GM18861 (cell line): ENCODE measurements around the gene COG3.
"Not testable (repeated sequence)": the region's sequence is repeated elsewhere in the genome, so short reads cannot be mapped to it uniquely, and the experiment has no call there.

ENCODE experiments used
- ATAC-seq: cut with Tn5 transposase; IDR thresholded peaks from one replicate; pipeline ENCODE4 v1.9.1; 2021; ENCODE audit not compliant: unreplicated experiment

The COG3 gene

GRCh38 chr13:45464687-45465453, at the start of gene COG3:
COG3 (plus strand) TSS chr13:45464939; CDS start chr13:45465037, 98 bp downstream.
- peak; percentile 91 for ATAC-seq

GRCh38 chr13:45415112-45415511, 49.6 kb upstream of the COG3 start:
- ATAC-seq, result no peak

GRCh38 chr13:45416516-45417128, 48.1 kb upstream of the COG3 start:
- ATAC-seq, result no peak

- peak; percentile 74 for ATAC-seq
These were observed 46.8 kb upstream of the COG3 start, which contains the start of gene SLC25A30 for GRCh38 chr13:45417790-45418534. SLC25A30 (minus strand) TSS chr13:45418373; CDS start chr13:45411425, 6,948 bp downstream.

- not testable (repeated sequence) for ATAC-seq
These were observed 45.4 kb upstream of the COG3 start for GRCh38 chr13:45419389-45419788.

DNA sequence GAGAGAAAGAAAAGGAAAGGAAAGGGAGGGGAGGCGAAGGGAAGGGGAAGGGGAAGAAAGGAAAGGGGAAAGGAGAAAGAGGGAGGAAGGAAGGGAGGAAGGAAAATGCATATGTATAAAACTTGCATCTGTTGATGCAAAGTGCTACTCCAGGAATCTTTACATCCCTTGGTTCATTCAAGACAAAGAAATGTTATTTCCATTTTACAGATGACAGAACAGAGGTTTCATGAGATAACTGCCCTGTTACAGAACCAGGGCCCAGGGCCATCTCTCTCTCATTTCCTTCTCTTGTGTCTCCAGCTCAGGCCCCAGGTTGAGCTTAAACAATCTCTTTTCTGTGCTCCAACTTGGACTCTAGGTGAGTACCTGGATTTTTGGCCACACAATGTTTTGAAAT, 44.8 kb upstream of the COG3 start:
- ATAC-seq, result no peak

GRCh38 chr13:45422731-45423292, 41.9 kb upstream of the COG3 start:
- ATAC-seq, result no peak

DNA sequence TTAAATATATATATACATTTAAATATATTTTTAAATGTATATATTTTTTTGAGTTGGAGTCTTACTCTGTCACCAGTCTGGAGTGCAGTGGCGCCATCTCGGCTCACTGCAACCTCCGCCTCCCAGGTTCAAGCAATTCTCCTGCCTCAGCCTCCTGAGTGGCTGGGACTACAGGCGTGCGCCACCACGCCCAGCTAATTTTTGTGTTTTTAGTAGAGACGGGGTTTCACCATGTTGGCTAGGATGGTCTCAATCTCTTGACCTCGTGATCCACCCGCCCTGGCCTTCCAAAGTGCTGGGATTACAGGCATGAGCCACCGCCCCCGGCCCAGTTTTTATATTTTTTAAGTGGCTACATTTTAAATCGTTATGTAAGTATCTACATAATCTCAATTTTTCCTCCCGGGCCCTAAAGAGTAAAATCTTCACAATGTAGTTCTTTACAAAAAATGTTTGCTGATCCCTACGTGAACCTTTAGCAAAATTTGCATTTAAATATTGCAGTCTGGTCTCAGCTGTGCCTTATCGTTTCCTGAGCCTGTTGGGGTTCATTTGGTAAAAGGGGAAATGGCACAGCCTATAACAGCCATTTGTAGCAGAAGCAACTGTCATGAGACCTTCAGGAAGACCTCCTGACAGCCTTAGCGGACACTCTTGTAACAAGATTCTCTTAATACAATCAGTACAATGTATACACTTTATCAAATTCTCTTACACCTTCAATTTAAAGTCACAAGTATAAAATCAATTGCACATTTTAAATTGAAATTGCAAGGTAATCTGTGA, 38.5 kb upstream of the COG3 start:
- not testable (repeated sequence) for ATAC-seq

DNA sequence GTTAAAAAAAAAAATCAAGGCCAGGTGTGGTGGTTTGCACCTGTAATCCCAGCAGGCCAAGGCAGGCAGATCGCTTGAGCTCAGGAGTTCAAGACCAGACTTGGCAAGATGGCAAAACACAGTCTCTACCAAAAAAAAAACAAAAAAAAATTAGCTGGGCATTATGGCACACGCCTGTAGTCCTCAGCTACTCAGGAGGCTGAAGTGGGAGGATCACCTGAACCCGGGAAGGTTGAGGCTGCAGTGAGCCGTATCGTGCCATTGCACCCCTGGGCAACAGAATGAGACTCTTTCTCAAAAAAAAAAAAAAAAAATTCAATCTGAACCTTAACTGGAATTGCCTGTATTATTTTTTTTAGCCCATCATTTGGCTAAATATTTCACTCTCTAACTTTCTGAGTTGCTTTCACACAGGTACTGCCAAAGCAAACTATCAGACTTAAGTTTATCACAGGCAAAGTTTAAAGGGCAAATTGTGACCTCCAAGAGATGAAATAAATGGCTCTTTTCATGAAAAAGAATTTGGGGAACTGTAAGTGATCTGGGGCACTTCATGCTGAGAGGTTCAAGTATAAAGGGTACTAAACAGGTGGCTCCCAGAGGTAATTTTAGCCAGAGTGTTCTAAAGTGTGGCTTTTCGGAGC, 31.9 kb upstream of the COG3 start:
- ATAC-seq, result no peak

DNA sequence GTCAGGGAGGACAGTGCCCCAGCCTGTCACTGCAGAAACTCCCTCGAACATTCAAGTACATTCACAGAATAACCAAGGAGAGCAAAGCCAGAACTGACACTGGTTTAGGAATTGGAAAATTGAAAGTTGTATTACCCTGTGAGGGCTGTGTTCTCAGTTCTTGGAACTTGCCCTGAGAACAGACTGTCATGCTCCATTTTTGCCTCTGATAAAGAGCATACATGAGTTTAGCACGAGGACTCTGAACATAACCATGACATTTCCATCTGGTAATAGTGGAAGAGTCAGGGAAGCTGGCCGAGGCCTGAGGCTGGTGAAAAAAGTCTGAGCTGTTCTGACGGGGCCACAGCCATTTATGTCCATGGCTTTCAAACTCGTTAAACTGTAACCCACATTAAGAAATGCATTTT, 31.4 kb upstream of the COG3 start:
- ATAC-seq, result no peak

GRCh38 chr13:45434556-45435371, 30.0 kb upstream of the COG3 start:
- ATAC-seq, result no peak

- no peak for ATAC-seq
These were observed 28.4 kb upstream of the COG3 start for GRCh38 chr13:45436332-45436731.

DNA sequence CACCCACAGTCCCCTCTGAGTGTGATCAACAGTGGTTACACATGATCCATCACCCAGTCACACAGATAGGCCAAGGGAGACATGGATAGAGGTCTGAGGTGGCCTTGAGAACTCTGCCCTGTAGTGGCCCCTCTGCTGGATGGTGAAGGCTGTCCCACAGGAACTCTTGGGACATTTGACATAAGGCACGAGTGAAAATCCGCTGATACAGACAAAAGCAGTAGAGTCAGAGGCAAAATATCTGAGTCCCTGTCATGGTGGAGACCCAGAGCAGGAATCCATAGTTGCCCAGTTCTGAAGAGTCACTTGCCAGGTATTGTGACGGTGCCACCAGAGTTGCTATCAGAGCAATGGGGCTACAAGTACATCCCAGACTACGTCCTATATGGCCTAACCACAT, 27.8 kb upstream of the COG3 start:
- ATAC-seq, result no peak

- ATAC-seq, result no peak
These were observed 26.8 kb upstream of the COG3 start for GRCh38 chr13:45437947-45438346.

DNA sequence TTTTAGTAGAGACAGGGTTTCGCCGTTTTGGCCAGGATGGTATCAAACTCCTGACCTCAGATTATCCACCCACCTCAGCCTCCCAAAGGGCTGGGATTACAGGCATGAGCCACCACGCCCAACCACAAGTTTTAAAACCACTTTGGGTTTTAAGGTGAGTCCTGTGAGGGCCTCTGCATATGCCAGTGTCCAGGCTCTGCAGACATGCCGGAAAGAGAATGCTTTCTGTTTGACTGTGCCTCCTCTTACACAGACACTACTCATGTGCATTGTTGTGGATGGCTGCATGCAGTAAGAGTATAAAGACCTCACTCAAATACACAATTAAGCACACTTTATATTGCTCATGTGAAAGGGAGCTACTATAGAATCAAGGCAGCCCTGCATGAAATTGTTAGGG, 25.7 kb upstream of the COG3 start:
- no peak for ATAC-seq

GRCh38 chr13:45439781-45440462, 24.8 kb upstream of the COG3 start:
- ATAC-seq, result no peak

- no peak for ATAC-seq
These were observed 23.1 kb upstream of the COG3 start for GRCh38 chr13:45441633-45442032.

DNA sequence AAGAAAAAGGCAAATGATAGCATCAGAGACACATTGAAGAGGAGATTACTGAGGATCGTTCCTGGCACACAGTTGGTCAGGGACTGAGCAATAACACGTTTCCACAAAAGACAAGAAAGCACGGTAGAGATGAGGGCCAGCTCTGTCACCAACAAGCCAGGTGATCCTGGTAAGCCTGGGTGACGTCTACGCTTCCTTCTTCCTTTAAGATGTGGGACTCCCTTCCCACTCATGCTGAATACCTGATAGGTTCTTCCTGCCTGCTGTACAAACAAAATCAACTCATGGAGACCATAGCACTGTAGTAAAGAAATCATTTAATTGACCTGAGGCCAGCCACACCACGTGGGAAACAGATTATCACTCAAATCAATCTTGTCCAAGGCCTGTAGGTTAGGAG, 19.7 kb upstream of the COG3 start:
- ATAC-seq, result no peak

DNA sequence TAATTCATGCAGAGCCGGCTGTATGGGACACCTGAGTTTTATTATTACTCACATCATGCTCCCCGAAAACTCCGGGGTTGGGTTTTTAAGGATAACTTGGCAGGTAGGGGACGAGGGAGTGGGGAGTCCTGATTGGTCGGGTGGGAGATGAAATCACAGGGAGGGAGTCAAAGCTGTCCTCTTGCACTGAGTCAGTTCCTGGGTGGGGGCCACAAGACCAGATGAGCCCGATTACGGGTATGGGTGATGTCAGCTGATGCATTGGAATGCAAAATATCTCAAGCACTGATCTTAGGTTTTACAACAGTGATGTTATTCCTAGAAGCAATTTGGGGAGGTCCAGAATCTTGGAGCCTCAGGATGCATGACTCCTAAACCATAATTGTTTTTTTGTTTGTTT, 18.6 kb upstream of the COG3 start:
- ATAC-seq, result no peak
